Fibroblast of villous mesenchyme (primary cell): ENCODE measurements around the gene NKAIN2. TPM values are rescaled to one million over a fixed set of nuclear protein-coding genes. Genes with fewer than 3 reads are reported as not detected.
"Not testable (repeated sequence)": the region's sequence is repeated elsewhere in the genome, so short reads cannot be mapped to it uniquely, and the experiment has no call there.

Experiments
- DNase-seq: peaks from one replicate; pipeline ENCODE4 v3.0.0-alpha.2; 2010; ENCODE audit warnings: low read depth
- H3K4me3 ChIP-seq: 2 replicates; pipeline ENCODE4 v1.5.1; 2011; ENCODE audit warnings: low read depth, mild to moderate bottlenecking, low read length
- CTCF ChIP-seq: IDR thresholded peaks from 2 replicates; pipeline ENCODE4 v1.5.1; 2012; ENCODE audit warnings: low read depth, mild to moderate bottlenecking, low read length; ENCODE audit not compliant: insufficient read depth
- total RNA-seq: library from RNA; depleted of rRNA; stranded (reverse); fragments of >200 nt; gene quantifications from 2 replicates; pipeline ENCODE4 v1.2.3, GENCODE V29; 2012

Gene NKAIN2
- total RNA-seq, 1 donor, result not detected

GRCh38 chr6:124682751-124683150, 879.1 kb downstream of the NKAIN2 start:
- TF ChIP-seq CTCF, result no peak
- no peak for DNase-seq
- no peak overlapping the region for H3K4me3 ChIP-seq

- no peak overlapping the region for H3K4me3 ChIP-seq
- DNase-seq, result no peak
- TF ChIP-seq CTCF, result no peak
Observed at GRCh38 chr6:124683507-124683906, 879.8 kb downstream of the NKAIN2 start.

- TF ChIP-seq CTCF, result no peak
- no peak overlapping the region for H3K4me3 ChIP-seq
- no peak for DNase-seq
Observed at GRCh38 chr6:124684621-124685020, 881.0 kb downstream of the NKAIN2 start.

- TF ChIP-seq CTCF, result no peak
- no peak overlapping the region for H3K4me3 ChIP-seq
- peak; percentile 3 for DNase-seq
Observed at GRCh38 chr6:124688369-124688768, 884.7 kb downstream of the NKAIN2 start.

- H3K4me3 ChIP-seq, result no peak overlapping the region
- TF ChIP-seq CTCF, result no peak
- DNase-seq, result no peak
Observed at GRCh38 chr6:124694139-124694705, 890.6 kb downstream of the NKAIN2 start.

GRCh38 chr6:124699038-124699437, 895.4 kb downstream of the NKAIN2 start:
- H3K4me3 ChIP-seq, result no peak overlapping the region
- no peak for DNase-seq
- no peak for TF ChIP-seq CTCF

- no peak for DNase-seq
- H3K4me3 ChIP-seq, result no peak overlapping the region
- TF ChIP-seq CTCF, result no peak
Observed at GRCh38 chr6:124703541-124703940, 899.9 kb downstream of the NKAIN2 start.

GRCh38 chr6:124712532-124712931, 908.9 kb downstream of the NKAIN2 start:
- DNase-seq, H3K4me3 ChIP-seq: not testable (repeated sequence)
